ENCODE measurements around the gene SPON1.
"Not testable (repeated sequence)": the region's sequence is repeated elsewhere in the genome, so short reads cannot be mapped to it uniquely, and the experiment has no call there.

The SPON1 gene

DNA sequence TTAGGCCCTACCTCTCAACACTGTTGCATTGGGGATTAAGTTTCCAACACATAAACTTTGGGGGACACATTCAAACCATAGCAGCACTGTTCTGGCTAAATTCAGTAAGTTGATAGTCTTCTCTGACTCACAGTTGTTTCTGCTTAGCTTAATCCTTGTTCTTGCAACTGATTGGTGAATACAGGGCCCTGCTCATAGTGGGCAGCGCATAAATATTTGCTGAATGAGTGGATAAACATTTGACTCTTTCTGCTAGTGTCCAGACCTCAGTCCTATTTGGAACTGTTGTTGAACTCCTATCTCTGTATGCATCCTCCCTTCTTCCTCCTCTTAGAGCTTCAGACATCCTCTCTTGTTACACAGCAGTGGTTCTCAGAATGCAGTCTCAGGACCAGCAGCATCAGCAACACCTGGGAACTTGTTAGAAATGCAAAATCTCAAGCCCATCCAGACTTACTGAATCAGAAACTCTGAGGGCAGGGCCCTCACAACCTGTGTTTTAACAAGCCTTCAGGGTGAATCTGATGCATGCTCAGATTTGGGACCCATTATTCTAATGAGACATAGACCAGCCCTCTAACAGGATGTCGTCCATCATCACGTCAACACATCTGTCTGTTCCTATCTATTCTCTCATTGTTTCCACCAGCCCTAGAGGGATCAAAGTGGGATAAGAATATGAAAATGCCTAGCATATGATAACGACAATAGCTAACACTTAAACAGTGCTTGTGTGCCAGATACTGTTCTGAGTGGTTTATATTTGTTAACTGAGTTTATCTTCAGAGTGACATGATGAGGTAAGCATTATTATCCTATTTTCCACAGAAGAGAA is 22.3 kb downstream of the SPON1 start:
- DNase-seq: no peak

DNA sequence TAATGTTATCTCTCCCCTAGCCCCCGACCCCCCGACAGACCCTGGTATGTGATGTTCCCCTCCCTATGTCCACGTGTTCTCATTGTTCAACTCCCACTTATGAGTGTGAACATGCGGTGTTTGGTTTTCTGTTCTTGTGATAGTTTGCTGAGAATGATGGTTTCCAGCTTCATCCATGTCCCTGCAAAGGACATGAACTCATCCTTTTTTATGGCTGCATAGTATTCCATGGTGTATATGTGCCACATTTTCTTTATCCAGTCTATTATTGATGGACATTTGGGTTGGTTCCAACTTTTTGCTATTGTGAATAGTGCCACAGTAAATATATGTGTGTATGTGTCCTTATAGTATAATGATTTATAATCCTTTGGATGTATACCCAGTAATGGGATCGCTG is 24.2 kb downstream of the SPON1 start:
- not testable (repeated sequence) for DNase-seq

GRCh38 chr11:13992158-13992856 is 29.8 kb downstream of the SPON1 start:
- not testable (repeated sequence) for DNase-seq

- DNase-seq: no peak
These were observed 30.7 kb downstream of the SPON1 start for GRCh38 chr11:13993096-13993765.

GRCh38 chr11:13997881-13998280 is 35.4 kb downstream of the SPON1 start:
- no peak for DNase-seq

- DNase-seq: no peak
These were observed 37.2 kb downstream of the SPON1 start for GRCh38 chr11:13999704-14000103.

- no peak for DNase-seq
These were observed 39.1 kb downstream of the SPON1 start for GRCh38 chr11:14001597-14001996.

DNA sequence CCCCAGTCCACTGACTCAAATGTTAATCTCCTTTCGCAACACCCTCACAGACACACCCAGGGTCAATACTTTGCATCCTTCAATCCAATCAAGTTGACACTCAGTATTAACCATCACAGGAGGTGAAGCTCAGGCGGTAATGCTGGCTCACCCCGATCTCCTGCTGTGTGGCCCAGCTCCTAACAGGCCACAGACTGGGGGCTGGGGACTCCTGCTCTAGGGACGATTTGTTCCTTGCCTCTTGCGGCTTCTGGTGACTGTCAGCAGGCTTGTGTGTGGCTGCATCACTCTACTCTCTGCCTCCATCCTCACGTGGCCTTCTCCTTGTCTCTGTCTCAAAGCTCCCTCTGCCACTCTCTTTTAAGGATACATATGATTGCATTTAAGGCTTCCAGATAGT is 45.0 kb downstream of the SPON1 start:
- DNase-seq: no peak

GRCh38 chr11:14010665-14011064 is 48.1 kb downstream of the SPON1 start:
- DNase-seq: no peak

GRCh38 chr11:14012846-14013245 is 50.3 kb downstream of the SPON1 start:
- no peak for DNase-seq

DNA sequence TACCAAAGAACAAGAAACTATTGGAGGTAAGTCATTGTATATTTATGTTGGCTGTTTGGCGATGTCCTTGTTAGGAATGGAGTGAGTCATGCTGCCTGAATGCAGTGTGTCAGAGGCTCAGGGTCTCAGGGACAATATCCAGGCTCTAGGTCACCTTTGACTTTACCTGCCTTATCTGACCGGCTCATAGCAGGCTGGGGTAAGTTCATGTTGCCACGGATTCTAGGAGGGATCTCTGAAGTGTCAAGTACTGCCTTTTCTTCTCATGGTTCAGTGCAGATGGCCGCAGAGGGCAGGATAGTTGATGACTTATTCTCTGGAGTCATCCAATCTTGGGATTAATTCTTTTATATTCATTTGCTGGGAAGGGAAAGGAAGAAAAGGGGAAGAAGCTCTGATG is 53.2 kb downstream of the SPON1 start:
- DNase-seq: no peak

DNA sequence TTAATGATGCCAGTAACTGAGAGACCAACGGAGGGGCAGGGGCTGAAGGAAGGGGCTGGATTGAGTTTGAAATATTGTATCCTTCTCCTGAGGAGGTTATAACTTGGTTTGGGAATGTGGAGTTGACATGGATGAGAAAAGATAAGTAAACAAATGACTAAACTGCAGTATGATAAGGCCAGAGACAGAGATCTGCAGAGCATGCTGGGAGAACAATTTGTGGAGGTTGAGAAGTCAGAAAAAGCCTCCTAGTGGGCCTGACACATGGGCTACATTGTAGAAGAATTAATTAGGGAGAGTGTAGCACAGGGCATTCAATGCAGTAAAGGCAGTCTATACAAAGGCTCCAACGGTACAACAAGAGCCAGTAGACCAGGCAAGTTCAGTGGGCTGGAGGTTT is 55.9 kb downstream of the SPON1 start:
- no peak for DNase-seq

GRCh38 chr11:14021738-14022137 is 59.2 kb downstream of the SPON1 start:
- DNase-seq: no peak

- no peak for DNase-seq
These were observed 59.7 kb downstream of the SPON1 start for GRCh38 chr11:14022251-14022650.

- DNase-seq: no peak
These were observed 60.3 kb downstream of the SPON1 start for GRCh38 chr11:14022821-14023220.

- no peak for DNase-seq
These were observed 64.4 kb downstream of the SPON1 start for GRCh38 chr11:14026961-14027360.

DNA sequence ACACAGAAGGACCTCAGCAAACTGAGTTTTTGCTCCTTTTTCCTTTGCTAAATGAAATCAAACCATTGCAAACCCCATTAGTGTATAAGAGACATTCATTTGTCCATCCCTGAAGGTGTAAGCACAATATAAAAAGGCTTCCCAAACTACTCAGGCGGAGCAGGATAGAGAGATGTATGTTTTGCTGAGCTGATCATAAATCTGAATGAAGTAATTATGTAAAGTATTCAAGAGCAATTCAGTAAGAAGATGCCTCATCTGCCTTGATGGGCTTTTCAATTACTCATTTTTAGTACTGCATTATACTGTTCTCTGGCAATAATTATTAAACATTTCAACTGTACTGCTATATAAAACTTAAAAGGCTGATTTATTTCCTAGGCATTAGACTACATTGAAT is 65.0 kb downstream of the SPON1 start:
- no peak for DNase-seq

DNA sequence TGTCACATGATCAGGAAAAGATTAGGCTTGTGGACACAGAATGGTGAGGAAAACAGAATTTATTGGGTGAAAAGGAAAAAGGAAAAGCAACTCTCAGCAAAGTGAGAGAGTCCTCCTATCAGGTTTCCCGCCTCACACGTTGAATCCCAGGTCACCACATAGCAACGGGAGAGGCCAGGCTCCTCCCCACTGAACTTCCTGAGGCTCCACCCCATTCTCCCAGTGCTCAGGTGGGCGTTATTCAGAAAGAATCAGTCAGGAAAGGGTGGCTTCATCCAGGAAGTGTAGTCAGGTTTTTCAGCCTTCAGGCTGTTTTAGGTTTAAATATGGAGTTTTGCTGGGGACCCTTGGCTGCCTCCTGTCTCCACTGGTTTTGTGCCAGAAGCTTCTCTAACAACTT is 66.9 kb downstream of the SPON1 start:
- no peak for DNase-seq

DNA sequence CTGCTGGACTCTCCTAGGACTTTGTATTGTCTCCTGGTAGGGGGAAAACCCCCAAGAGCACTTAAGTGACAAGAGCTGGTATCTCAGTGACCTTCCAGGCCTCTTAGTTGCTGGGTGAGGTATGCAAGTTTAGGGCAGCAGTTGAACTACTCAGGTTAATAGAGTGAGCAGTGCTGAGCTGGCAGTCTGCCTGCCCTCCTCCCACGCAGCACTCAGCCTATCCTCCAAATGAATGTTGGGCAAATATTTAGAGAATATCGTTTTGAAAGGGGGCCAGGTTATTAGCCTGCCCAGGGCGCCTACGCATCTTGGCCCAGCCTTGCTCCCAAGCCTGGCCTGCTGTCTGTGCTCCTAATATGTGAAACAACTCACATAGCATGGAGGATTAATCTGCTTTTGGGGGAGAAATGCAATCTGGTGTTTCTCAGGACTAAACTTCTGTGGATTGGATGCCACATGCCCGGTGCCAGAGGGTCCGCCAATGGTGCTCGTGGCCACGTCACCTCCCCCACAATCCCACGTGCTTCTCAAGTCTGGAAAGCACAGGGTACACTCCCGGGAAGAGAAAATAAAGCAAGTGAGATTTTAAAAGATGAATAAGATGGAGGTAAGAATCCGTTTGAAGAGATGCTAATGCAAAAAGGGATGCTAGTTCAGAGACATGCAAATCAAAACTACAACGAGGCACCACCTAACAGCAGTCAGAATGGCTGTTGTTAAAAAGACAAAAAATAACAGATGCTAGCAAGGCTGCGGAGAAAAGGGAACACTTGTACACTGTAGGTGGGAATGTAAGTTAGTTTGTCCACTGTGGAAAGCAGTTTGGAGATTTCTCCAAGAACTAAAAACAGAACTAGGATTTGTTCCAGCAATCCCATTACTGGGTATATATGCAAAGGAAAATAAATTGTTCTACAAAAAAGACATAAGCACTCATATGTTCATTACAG is 67.7 kb downstream of the SPON1 start:
- DNase-seq: no peak

DNA sequence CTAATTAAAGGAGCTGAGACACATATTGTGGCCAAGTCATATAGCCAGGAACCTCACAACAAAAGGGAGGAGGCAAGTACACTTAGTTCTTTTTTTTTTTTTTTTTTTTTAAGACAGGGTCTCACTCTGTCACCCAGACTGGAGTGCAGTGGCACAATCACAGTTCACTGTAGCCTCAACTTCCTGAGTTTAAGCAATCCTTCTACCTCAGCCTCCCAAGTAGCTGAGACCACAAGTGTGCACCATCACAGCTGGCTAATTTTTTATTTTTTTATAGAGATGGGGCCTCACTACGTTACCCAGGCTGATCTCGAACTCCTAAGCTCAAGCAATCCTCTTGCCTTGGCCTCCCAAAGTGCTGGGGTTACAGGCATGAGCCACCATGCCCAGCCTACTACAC is 73.0 kb downstream of the SPON1 start:
- not testable (repeated sequence) for DNase-seq

- no peak for DNase-seq
These were observed 73.9 kb downstream of the SPON1 start for GRCh38 chr11:14036469-14036868.

DNA sequence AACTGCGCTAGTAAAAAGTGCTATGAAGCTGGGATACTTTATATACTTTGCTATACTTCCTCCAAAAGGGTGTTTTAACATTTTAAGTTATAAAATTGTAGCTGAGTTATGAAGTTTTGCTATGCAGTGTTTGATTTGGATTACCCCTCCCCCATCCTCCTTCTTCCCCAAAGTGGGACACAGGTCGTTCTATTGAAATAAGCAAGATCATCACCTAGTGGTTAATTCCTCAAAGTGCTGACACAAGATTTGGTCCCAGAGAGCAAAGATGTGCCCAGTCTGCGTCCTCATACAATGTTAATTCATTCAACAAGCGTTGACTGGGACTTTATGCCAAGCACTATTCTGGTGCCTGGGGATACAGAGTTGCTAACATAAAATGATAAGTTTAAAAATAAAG is 78.5 kb downstream of the SPON1 start:
- no peak for DNase-seq

DNA sequence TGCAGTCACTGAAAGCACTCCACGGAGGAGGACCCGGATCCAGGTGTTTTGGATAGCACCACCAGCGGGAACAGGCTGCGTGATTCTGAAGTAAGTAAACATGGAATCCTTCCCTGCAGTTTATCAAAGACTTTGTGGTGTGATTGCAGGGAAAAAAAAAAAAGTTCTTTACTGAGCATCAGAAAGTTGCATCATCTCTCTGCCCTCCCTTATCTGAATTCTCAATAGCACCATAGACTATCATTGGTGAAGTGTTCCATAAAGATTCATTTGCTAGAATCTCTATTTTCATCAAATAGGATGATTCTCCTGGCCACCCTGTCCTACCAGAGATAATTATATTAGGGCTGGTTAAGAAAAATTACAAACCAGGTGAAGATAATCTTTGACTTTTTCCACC is 79.0 kb downstream of the SPON1 start:
- no peak for DNase-seq
